Epidermal melanocyte (primary cell): ENCODE data around the gene IL1R1.
"Not testable (repeated sequence)": the region's sequence is repeated elsewhere in the genome, so short reads cannot be mapped to it uniquely, and the experiment has no call there.

Experiments
- DNase-seq: peaks from one replicate; pipeline ENCODE4 v3.0.0; 2011; ENCODE audit warnings: low spot score; ENCODE audit not compliant: insufficient read length

The IL1R1 gene

GRCh38 chr2:102110596-102111334, 31.8 kb upstream of the IL1R1 start:
- no peak for DNase-seq

DNA sequence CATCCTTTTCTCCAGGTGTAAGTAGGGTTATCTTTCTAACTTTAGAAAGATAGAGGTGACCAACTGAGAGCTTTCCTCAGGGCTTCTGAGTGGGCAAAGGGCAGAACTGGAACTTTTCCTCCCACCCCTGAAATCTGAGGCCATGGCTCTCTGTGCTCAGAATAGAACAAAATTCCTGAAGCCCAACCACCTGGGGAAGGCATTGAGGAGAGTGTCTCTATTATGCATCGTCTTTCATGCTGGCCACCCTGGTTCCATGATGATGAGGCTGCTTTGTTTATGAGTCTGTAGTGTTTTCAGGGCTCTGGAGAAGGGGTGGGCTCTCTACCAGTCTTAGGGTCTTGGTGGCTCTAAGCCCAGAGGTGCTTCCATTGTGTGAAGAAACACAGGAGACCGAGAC, 30.7 kb upstream of the IL1R1 start:
- DNase-seq = no peak

- no peak for DNase-seq
Observed at GRCh38 chr2:102112271-102112670, 30.3 kb upstream of the IL1R1 start.

GRCh38 chr2:102112692-102113665, 29.6 kb upstream of the IL1R1 start:
- no peak for DNase-seq

DNA sequence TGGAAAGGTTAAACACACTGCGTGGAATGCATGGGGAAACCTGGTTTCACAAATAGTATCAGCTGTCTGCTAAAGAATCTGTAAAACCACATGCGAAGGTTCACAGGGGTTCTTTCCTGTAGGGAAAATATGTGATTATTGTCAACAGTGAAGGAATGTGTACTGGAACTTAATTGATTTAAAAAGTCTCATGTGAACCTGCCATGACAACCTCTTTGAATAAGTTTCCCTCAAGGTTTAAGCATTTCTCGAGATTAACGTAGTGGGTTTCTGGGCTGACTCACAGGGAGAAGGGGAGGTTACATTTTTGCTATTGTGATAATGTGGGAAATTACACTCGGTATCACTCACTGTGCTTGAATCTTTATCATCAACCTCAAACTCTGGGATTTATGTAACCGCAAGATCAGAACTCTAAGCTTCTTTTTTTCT, 28.2 kb upstream of the IL1R1 start:
- DNase-seq = no peak

DNA sequence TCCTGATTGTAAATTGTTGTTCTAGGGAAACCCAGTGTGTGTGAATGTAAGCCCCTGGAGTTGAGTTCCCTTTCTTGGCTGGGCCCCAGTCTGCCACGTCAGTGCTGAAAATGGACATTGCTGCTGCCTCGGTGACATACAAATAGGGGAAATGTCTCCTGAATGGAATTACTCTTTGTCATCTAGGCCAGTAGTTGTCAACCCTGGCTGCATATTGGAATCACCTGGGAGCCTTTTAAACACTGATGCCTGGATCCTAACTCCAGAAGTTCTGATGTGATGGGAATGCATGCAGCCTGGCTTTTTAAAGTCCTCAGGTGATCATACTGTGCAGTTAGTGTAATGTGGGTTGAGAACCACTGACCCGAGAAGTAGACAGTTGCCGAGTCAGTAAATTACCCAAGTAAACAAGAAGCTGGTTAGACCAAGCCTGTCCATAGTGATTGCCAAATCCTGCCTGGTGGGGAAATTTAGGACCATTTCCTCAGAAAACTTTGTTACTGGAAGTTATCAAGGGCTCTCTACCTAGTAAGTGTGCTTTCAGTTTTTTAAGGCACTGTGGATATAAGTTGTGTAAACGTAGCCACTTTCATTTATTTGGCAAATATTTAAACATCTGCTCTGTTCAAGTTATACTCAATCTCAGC, 27.6 kb upstream of the IL1R1 start:
- no peak for DNase-seq

DNA sequence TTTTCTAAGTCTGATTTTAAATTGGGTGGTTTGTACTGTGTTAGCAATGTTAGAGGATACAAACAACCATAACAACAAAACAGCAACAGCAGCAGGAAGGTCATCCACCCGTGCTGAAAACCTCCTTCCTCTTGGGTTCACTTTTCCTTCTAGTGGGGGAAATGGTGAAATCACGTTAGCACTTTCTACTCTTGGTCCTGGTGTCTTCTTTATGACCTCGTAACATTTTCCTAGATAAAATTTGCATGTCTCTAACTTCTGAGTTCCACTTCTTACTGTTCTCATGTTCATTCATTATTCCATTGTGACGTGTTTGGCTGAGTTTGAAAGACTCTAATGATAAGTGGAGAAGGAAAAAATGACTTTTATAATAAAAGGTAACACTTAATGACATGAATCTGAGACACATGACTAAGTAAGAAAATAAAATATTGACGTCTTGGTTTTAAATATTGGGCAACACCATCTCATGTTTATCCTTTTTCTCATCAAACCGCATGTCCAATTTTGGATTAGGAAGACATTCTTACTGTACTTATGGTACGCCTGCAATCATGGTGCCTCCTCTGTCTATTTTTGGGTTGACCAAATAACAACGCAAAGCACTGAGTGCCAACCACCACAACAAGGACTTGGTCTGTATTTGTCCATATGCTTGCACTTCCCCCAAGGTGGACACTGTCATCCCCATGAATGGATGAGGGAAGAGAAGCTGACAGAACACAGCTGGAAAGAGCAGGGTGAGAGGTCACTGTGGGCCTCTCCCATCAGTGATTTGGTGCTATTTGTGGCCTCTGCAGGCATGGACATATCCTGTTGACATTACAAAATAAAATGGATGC, 25.7 kb upstream of the IL1R1 start:
- DNase-seq = no peak

DNA sequence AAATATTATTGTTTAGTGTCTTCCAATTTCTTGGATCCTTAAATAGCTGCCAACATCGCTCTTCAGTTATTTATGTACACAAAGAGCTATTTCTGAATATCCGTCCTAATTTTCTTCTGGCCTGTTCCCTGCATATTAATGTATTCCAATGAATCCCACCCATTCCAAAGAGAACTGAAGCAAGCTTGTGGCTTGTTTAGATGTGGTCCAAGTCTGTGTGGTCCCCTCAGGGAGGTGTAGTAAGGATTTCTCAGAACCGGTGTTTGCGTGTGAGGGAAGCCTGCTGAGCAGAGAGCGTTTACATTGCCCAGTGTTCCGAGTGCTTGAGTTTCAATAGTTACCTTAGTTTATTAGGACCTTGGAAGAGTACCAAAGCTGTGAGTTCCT, 25.1 kb upstream of the IL1R1 start:
- no peak for DNase-seq

- DNase-seq = no peak
Observed at GRCh38 chr2:102119255-102119654, 23.3 kb upstream of the IL1R1 start.

DNA sequence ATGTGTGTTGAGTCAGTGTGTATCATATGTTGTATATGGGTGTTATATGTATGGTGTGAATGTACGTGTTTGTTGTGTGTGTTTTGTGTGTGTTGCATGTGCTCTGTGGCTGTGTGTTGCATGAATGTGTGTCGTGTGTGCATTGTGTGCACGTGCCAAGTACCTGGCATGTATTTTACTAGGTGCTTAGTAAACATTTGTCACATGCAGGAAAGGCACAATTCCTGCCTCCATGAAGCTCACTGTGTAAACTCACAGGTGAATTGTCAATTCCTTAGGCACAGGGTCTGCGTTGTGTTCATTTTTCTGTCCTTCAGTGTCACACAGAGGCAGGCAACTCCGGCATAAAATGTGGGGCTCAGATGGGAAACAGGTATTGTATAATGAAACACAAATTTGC, 22.3 kb upstream of the IL1R1 start:
- DNase-seq = no peak

GRCh38 chr2:102120701-102121159, 21.8 kb upstream of the IL1R1 start:
- DNase-seq = no peak

DNA sequence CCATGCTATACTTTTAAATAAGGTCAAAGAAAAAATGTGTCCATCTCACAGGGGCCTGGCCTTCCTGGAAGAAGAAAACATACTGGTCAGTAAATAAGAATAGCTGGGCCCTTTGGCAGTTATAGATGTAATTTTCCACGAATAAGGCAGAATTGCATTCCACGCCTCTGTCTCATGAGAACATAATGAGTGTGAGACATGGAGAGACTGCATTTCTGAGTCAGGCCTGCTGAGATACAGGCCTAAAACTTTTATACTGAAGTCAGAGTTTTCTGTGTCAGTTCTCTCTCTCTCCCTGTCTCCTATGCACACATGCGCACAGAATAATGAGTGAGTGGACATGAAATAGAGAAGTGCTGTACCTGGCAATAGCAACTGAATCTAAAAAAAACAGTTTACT, 20.4 kb upstream of the IL1R1 start:
- no peak for DNase-seq

DNA sequence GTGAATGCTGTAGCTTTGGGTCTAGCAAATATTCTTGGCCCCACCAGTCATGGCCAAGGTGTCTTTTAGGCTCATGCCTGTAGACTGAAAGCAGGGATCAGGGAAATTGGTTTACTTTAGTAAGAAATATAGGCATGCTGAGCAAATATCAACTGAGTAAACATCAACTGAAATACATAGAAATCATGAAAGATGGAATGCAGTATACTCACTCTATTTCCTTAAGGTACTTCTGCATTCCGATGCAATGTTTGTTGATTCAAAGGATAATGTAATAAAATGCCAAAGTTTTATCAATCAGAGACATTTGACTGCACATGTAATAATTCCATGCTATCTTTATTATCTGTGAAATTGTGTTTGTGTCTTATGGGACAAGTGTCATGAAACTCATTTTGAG, 19.6 kb upstream of the IL1R1 start:
- no peak for DNase-seq

DNA sequence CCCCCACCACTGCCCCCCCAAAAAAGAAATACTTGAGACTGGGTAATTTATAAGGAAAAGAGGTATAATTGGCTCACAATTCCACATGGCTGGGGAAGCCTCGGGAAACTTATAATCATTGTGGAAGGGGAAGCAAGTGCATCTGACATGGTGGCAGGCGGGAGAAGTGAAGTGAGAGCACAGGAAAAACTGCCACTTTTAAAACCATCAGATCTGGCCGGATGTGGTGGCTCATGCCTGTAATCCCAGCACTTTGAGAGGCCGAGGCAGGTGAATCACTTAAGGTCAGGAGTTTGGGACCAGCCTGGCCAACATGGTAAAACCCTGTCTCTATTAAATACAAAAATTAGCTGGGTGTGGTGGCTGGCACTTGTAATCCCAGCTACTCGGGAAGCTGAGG, 18.1 kb upstream of the IL1R1 start:
- not testable (repeated sequence) for DNase-seq

DNA sequence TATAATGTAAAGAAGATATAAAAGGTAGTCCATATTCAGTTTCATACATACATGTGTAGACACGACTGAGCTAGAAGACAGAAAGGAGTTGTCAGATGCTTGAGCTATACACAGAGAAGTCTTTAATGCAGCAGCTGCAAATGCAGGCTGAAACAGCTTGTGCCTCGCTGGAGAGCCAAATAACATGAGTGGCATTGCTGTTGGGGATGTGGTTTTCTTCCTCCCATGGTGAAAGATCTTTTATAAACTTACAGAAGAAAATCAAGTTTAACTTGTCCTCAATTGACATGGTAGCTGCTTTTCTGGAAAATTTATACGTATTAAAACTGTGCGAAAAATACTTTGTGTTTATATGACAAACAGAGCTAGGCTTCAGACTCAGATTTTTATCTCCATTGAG, 16.4 kb upstream of the IL1R1 start:
- DNase-seq = no peak

- DNase-seq = no peak
Observed at GRCh38 chr2:102126660-102127059, 15.9 kb upstream of the IL1R1 start.

DNA sequence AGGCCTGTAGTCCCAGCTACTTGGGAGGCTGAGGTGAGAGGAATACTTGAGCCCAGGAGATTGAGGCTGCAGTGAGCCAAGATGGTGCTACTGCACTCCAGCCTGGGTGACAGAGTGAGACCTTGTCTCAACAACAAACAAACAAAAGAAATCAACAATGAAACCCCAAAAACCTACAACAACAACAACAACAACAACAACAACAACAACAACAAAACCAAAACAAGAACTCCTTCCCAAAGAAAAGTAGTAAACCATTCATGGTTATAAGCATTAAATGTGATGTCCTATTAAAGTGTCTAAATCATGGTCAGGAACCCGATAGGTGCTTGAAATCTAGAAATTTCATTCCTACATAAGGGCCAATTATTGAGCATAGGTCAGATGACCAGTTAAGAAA, 13.5 kb upstream of the IL1R1 start:
- no peak for DNase-seq

- no peak for DNase-seq
Observed at GRCh38 chr2:102129951-102130646, 12.4 kb upstream of the IL1R1 start.

- no peak for DNase-seq
Observed at GRCh38 chr2:102130647-102130991, 11.9 kb upstream of the IL1R1 start.

DNA sequence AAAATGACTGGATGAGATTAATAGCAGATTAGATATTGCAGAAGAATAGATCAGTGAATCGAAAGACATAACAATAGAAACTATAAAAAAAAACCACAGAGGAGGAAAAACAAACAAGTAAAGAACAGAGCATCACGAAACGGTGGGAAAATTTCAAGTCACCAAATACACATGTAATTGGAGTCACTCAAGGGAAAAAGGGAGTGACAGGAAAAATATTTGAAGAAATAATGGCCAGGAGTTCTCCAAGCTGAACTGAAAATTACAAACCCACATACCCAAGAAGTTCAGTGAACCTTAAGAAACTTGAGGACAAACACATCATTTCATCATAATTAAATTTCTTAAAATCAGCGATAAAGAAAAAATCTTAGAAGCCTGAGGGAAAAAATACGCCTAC, 11.0 kb upstream of the IL1R1 start:
- no peak for DNase-seq

GRCh38 chr2:102137138-102137537, 5.4 kb upstream of the IL1R1 start:
- DNase-seq = no peak
